Measurements from ENCODE around the gene ABHD16B.

The ABHD16B gene

GRCh38 chr20:63881451-63882226 lies 20.3 kb downstream of the ABHD16B start:
- Histone ChIP-seq H3K4me2 (ENCODE audit: low read length) (no peak overlapping the region), H3K4ac (ENCODE audit: low read depth, low read length) (no peak overlapping the region), H3K56ac (ENCODE audit: low read length) (no peak overlapping the region), H3K4me1 (ENCODE audit: control insufficient read depth, low read depth, low read length) (no peaks in the 10 kb centered on the region), H4K8ac (ENCODE audit: low read depth, low read length) (no peak overlapping the region), H3K79me2 (ENCODE audit: control insufficient read depth, insufficient read depth, low read length) (peaks cover 5% of the 10 kb centered on the region), H3K27me3 (ENCODE audit: insufficient read depth, low read length, poor library complexity) (no peaks in the 10 kb centered on the region), H3K4me3 (ENCODE audit: low read length) (no peak overlapping the region), H2AK5ac (ENCODE audit: low read length) (no peak overlapping the region), H4K5ac (ENCODE audit: low read length) (no peak overlapping the region), H2BK5ac (ENCODE audit: low read length) (no peak overlapping the region), H2BK15ac (replicated peaks; ENCODE audit: low read depth) (no peak overlapping the region), H3K36me3 (ENCODE audit: control insufficient read depth, insufficient read depth, low read length) (peaks cover 16% of the 10 kb centered on the region), H3K79me1 (ENCODE audit: low read length) (peaks cover 14% of the 10 kb centered on the region), H3K27ac (ENCODE audit: low read depth, low read length) (no peak overlapping the region), H3K23ac (ENCODE audit: low read length) (no peak overlapping the region), H3K9ac (ENCODE audit: low read length) (no peak overlapping the region), H2BK120ac (ENCODE audit: low read depth, low read length) (no peak overlapping the region), H3K18ac (ENCODE audit: low read length) (no peak overlapping the region)
- DNase-seq = peak; percentile 22
- no CpG with 5 or more reads among the region's 19 CpGs for WGBS (ENCODE audit: extremely low coverage, insufficient coverage, low lambda C conversion rate)

GRCh38 chr20:63882257-63883200 lies 21.2 kb downstream of the ABHD16B start:
- Histone ChIP-seq H2BK120ac (ENCODE audit: low read depth, low read length) (no peak overlapping the region), H3K4me3 (ENCODE audit: low read length) (no peak overlapping the region), H3K9ac (ENCODE audit: low read length) (no peak overlapping the region), H3K4me2 (ENCODE audit: low read length) (no peak overlapping the region), H3K36me3 (ENCODE audit: control insufficient read depth, insufficient read depth, low read length) (peaks cover 16% of the 10 kb centered on the region), H2BK5ac (ENCODE audit: low read length) (no peak overlapping the region), H4K8ac (ENCODE audit: low read depth, low read length) (no peak overlapping the region), H3K4ac (ENCODE audit: low read depth, low read length) (no peak overlapping the region), H4K5ac (ENCODE audit: low read length) (no peak overlapping the region), H3K79me1 (ENCODE audit: low read length) (peaks cover 12% of the 10 kb centered on the region), H2AK5ac (ENCODE audit: low read length) (no peak overlapping the region), H3K79me2 (ENCODE audit: control insufficient read depth, insufficient read depth, low read length) (peaks cover 5% of the 10 kb centered on the region), H3K18ac (ENCODE audit: low read length) (no peak overlapping the region), H3K56ac (ENCODE audit: low read length) (no peak overlapping the region), H3K27me3 (ENCODE audit: insufficient read depth, low read length, poor library complexity) (no peaks in the 10 kb centered on the region), H3K27ac (ENCODE audit: low read depth, low read length) (no peak overlapping the region), H3K4me1 (ENCODE audit: control insufficient read depth, low read depth, low read length) (no peaks in the 10 kb centered on the region), H2BK15ac (replicated peaks; ENCODE audit: low read depth) (no peak overlapping the region), H3K23ac (ENCODE audit: low read length) (no peak overlapping the region)
- no peak for DNase-seq
- no CpG with 5 or more reads among the region's 28 CpGs for WGBS (ENCODE audit: extremely low coverage, insufficient coverage, low lambda C conversion rate)

- H3K79me2 ChIP-seq (ENCODE audit: control insufficient read depth, insufficient read depth, low read length) = peaks cover 2% of the 10 kb centered on the region
- WGBS (ENCODE audit: extremely low coverage, insufficient coverage, low lambda C conversion rate) = no CpG with 5 or more reads among the region's 6 CpGs
- H3K36me3 ChIP-seq (ENCODE audit: control insufficient read depth, insufficient read depth, low read length) = peaks cover 16% of the 10 kb centered on the region
Measured at GRCh38 chr20:63883201-63883593, 21.9 kb downstream of the ABHD16B start.

GRCh38 chr20:63884506-63885263 lies 23.4 kb downstream of the ABHD16B start:
- no peak overlapping the region for H3K4me3 ChIP-seq (ENCODE audit: low read length)
- peaks cover 17% of the 10 kb centered on the region for H3K36me3 ChIP-seq (ENCODE audit: control insufficient read depth, insufficient read depth, low read length)

More at GRCh38 chr20:63883201-63883593, 21.9 kb downstream of the ABHD16B start:
- H2BK120ac ChIP-seq (ENCODE audit: low read depth, low read length) = no peak overlapping the region
- no peak overlapping the region for H3K27ac ChIP-seq (ENCODE audit: low read depth, low read length)
- no peak overlapping the region for H2AK5ac ChIP-seq (ENCODE audit: low read length)
- no peaks in the 10 kb centered on the region for H3K4me1 ChIP-seq (ENCODE audit: control insufficient read depth, low read depth, low read length)
- no peak overlapping the region for H3K4me3 ChIP-seq (ENCODE audit: low read length)
- H3K4me2 ChIP-seq (ENCODE audit: low read length) = no peak overlapping the region
- H3K56ac ChIP-seq (ENCODE audit: low read length) = no peak overlapping the region
- no peak overlapping the region for H4K8ac ChIP-seq (ENCODE audit: low read depth, low read length)
- H3K9ac ChIP-seq (ENCODE audit: low read length) = no peak overlapping the region
- H4K5ac ChIP-seq (ENCODE audit: low read length) = no peak overlapping the region
- no peak overlapping the region for H2BK15ac ChIP-seq (replicated peaks; ENCODE audit: low read depth)
- DNase-seq = no peak
- H3K23ac ChIP-seq (ENCODE audit: low read length) = no peak overlapping the region
- H3K18ac ChIP-seq (ENCODE audit: low read length) = no peak overlapping the region
- no peak overlapping the region for H2BK5ac ChIP-seq (ENCODE audit: low read length)
- H3K4ac ChIP-seq (ENCODE audit: low read depth, low read length) = no peak overlapping the region
- H3K79me1 ChIP-seq (ENCODE audit: low read length) = peaks cover 9% of the 10 kb centered on the region
- no peaks in the 10 kb centered on the region for H3K27me3 ChIP-seq (ENCODE audit: insufficient read depth, low read length, poor library complexity)

GRCh38 chr20:63885264-63886053 lies 24.2 kb downstream of the ABHD16B start:
- Histone ChIP-seq H3K4me1 (ENCODE audit: control insufficient read depth, low read depth, low read length) (no peaks in the 10 kb centered on the region), H3K27me3 (ENCODE audit: insufficient read depth, low read length, poor library complexity) (no peaks in the 10 kb centered on the region), H3K23ac (ENCODE audit: low read length) (no peak overlapping the region), H3K79me1 (ENCODE audit: low read length) (peaks cover 5% of the 10 kb centered on the region), H4K5ac (ENCODE audit: low read length) (no peak overlapping the region), H2BK15ac (replicated peaks; ENCODE audit: low read depth) (no peak overlapping the region), H3K4me3 (ENCODE audit: low read length) (no peak overlapping the region), H3K4me2 (ENCODE audit: low read length) (no peak overlapping the region), H4K8ac (ENCODE audit: low read depth, low read length) (no peak overlapping the region), H3K79me2 (ENCODE audit: control insufficient read depth, insufficient read depth, low read length) (peaks cover 2% of the 10 kb centered on the region), H2BK5ac (ENCODE audit: low read length) (no peak overlapping the region), H3K18ac (ENCODE audit: low read length) (no peak overlapping the region), H3K36me3 (ENCODE audit: control insufficient read depth, insufficient read depth, low read length) (peaks cover 17% of the 10 kb centered on the region), H3K9ac (ENCODE audit: low read length) (no peak overlapping the region), H2AK5ac (ENCODE audit: low read length) (no peak overlapping the region), H2BK120ac (ENCODE audit: low read depth, low read length) (no peak overlapping the region), H3K4ac (ENCODE audit: low read depth, low read length) (no peak overlapping the region), H3K27ac (ENCODE audit: low read depth, low read length) (no peak overlapping the region), H3K56ac (ENCODE audit: low read length) (no peak overlapping the region)
- no CpG with 5 or more reads among the region's 27 CpGs for WGBS (ENCODE audit: extremely low coverage, insufficient coverage, low lambda C conversion rate)
- DNase-seq = no peak

More at GRCh38 chr20:63884506-63885263, 23.4 kb downstream of the ABHD16B start:
- Histone ChIP-seq H3K27ac (ENCODE audit: low read depth, low read length) (no peak overlapping the region), H4K5ac (ENCODE audit: low read length) (no peak overlapping the region), H3K4me1 (ENCODE audit: control insufficient read depth, low read depth, low read length) (no peaks in the 10 kb centered on the region), H2BK120ac (ENCODE audit: low read depth, low read length) (no peak overlapping the region), H3K79me1 (ENCODE audit: low read length) (peaks cover 5% of the 10 kb centered on the region), H3K18ac (ENCODE audit: low read length) (no peak overlapping the region), H3K9ac (ENCODE audit: low read length) (no peak overlapping the region), H3K56ac (ENCODE audit: low read length) (no peak overlapping the region), H4K8ac (ENCODE audit: low read depth, low read length) (no peak overlapping the region), H3K27me3 (ENCODE audit: insufficient read depth, low read length, poor library complexity) (no peaks in the 10 kb centered on the region), H2BK5ac (ENCODE audit: low read length) (no peak overlapping the region), H3K79me2 (ENCODE audit: control insufficient read depth, insufficient read depth, low read length) (peaks cover 2% of the 10 kb centered on the region), H2BK15ac (replicated peaks; ENCODE audit: low read depth) (no peak overlapping the region), H3K4me2 (ENCODE audit: low read length) (no peak overlapping the region), H2AK5ac (ENCODE audit: low read length) (no peak overlapping the region), H3K4ac (ENCODE audit: low read depth, low read length) (no peak overlapping the region), H3K23ac (ENCODE audit: low read length) (no peak overlapping the region)
- DNase-seq = no peak
- no CpG with 5 or more reads among the region's 21 CpGs for WGBS (ENCODE audit: extremely low coverage, insufficient coverage, low lambda C conversion rate)

Data from mesendoderm (in vitro differentiated cells).